GM12878 (cell line): ENCODE results near the gene DYTN. TPM values are rescaled to one million over a fixed set of nuclear protein-coding genes. Genes with fewer than 3 reads are reported as not detected.

Experiments
- ATAC-seq: fragments of 200-7000 bp; cut with Tn5 transposase; 3 replicates; pipeline ENCODE4 v1.9.1; 2020; ENCODE audit warnings: mild to moderate bottlenecking, moderate library complexity
- BruUV-seq: library from RNA; stranded (reverse); fragments of 400-500 nt; replicated peaks from 2 replicates; lab custom pipeline; 2021; lab: Mats Ljungman, UMichigan
- CTCF ChIA-PET: fragments of 300-600 bp; sonication (Branson Sonifier 250); formaldehyde crosslinking; extraction: SDS; loops from one replicate; lab custom pipeline; 2021; ENCODE audit warnings: inconsistent platforms; lab: Yijun Ruan, JAX
- POLR2A ChIA-PET: fragments of 350-600 bp; formaldehyde crosslinking; extraction: SDS; loops from one replicate; lab custom pipeline; 2021; ENCODE audit warnings: inconsistent platforms; lab: Charles Lee
- RAD21 ChIA-PET: fragments of 300-600 bp; sonication (Branson Sonifier 250); formaldehyde crosslinking; loops from one replicate; lab custom pipeline; 2023; ENCODE audit warnings: antibody characterized with exemption; ENCODE audit not compliant: unreplicated experiment; lab: Charles Lee
- SMC1A ChIA-PET: fragments of 300-600 bp; sonication (Branson Sonifier 250); formaldehyde crosslinking; loops from one replicate; lab custom pipeline; 2023; ENCODE audit not compliant: unreplicated experiment, uncharacterized antibody; lab: Charles Lee
- DNase-seq: peaks from one replicate; pipeline ENCODE4 v3.0.0-alpha.2; 2011; ENCODE audit warnings: low read depth, low spot score
- FAIRE-seq: peaks from 3 replicates; lab custom pipeline; 2011; peaks lifted over from hg19 to GRCh38; lab: Jason Lieb, UNC
- H2AFZ ChIP-seq: 2 replicates; pipeline ENCODE4 v1.6.0; 2011; ENCODE audit warnings: low read depth, low read length, control low read depth; ENCODE audit not compliant: control insufficient read depth
- H3K27ac ChIP-seq: 2 replicates; pipeline ENCODE4 v1.5.1; 2011; ENCODE audit warnings: control low read depth; ENCODE audit not compliant: control insufficient read depth, insufficient read depth
- H3K27me3 ChIP-seq, 2 experiments: replicated peaks in 1 of 2; 2 replicates each; pipeline versions ENCODE4 v1.6.0 to v1.6.1; 2011; ENCODE audit warnings: low read length in 1 of 2; ENCODE audit not compliant: control insufficient read depth in 2 of 2, insufficient read depth in 2 of 2
- H3K36me3 ChIP-seq, 2 experiments: 2 replicates each; pipeline ENCODE4 v1.5.1; 2011; ENCODE audit warnings: low read length in 1 of 2; ENCODE audit not compliant: control insufficient read depth in 2 of 2, insufficient read depth in 2 of 2
- H3K4me1 ChIP-seq: 2 replicates; pipeline ENCODE4 v1.6.1; 2011; ENCODE audit warnings: mild to moderate bottlenecking, low read length, moderate library complexity, mixed read lengths; ENCODE audit not compliant: control insufficient read depth, insufficient read depth
- H3K4me2 ChIP-seq: 2 replicates; pipeline ENCODE4 v1.6.0; 2011; ENCODE audit warnings: control low read depth; ENCODE audit not compliant: control insufficient read depth, insufficient read depth
- H3K4me3 ChIP-seq: fragments of 200-600 bp; sonication (generic); 2 replicates; pipeline ENCODE4 v1.5.1; 2016
- H3K79me2 ChIP-seq: 2 replicates; pipeline ENCODE4 v1.6.0; 2011; ENCODE audit warnings: low read length; ENCODE audit not compliant: control insufficient read depth, insufficient read depth
- H3K9ac ChIP-seq: 2 replicates; pipeline ENCODE4 v1.8.0; 2011; ENCODE audit warnings: low read length, control low read depth, mixed read lengths; ENCODE audit not compliant: control insufficient read depth, insufficient read depth
- H3K9me3 ChIP-seq: replicated peaks from 3 replicates; pipeline ENCODE4 v1.5.1; 2011; ENCODE audit warnings: mild to moderate bottlenecking, low read length; ENCODE audit not compliant: control insufficient read depth, insufficient read depth
- H4K20me1 ChIP-seq: 2 replicates; pipeline ENCODE4 v1.6.0; 2011; ENCODE audit not compliant: control insufficient read depth, insufficient read depth
- BRCA1 ChIP-seq: IDR thresholded peaks from 2 replicates; pipeline ENCODE4 v1.6.1; 2011; ENCODE audit warnings: low read depth, low read length, improper control_type of control experiment
- CHD4 ChIP-seq: fragments of 200-600 bp; sonication (generic); IDR thresholded peaks from 2 replicates; pipeline ENCODE4 v1.6.1; 2016; ENCODE audit warnings: mild to moderate bottlenecking
- EP300 ChIP-seq, 2 experiments: fragments of 150-350 bp in 1 of 2; IDR thresholded peaks; 2 replicates each; pipeline ENCODE4 v1.6.1; 2011 to 2012; ENCODE audit warnings: low read depth in 2 of 2, low read length in 2 of 2, borderline replicate concordance in 1 of 2, improper control_type of control experiment in 1 of 2, inconsistent platforms in 1 of 2; ENCODE audit not compliant: control insufficient read depth in 1 of 2
- HDAC6 ChIP-seq: fragments of 200-600 bp; sonication (generic); IDR thresholded peaks from one replicate; pipeline ENCODE4 v1.8.0; 2017; ENCODE audit warnings: antibody characterized with exemption; ENCODE audit not compliant: unreplicated experiment
- HSF1 ChIP-seq: fragments of 150-350 bp; IDR thresholded peaks from 2 replicates; pipeline ENCODE4 v1.6.1; 2014; ENCODE audit warnings: mild to moderate bottlenecking, low read depth, low read length
- IRF4 ChIP-seq: IDR thresholded peaks from 2 replicates; pipeline ENCODE4 v1.6.1; 2011; ENCODE audit warnings: low read depth, low read length
- LARP7 ChIP-seq: fragments of 450-650 bp; IDR thresholded peaks from 2 replicates; pipeline ENCODE4 v1.6.1; 2017; ENCODE audit warnings: mild to moderate bottlenecking
- MAX ChIP-seq: IDR thresholded peaks from 2 replicates; pipeline ENCODE4 v1.6.1; 2012; ENCODE audit warnings: low read depth, low read length, improper control_type of control experiment
- NBN ChIP-seq: fragments of 450-650 bp; IDR thresholded peaks from 2 replicates; pipeline ENCODE4 v1.6.1; 2016
- NFYA ChIP-seq: IDR thresholded peaks from 2 replicates; pipeline ENCODE4 v1.6.1; 2011; ENCODE audit warnings: low read depth, mild to moderate bottlenecking, low read length, improper control_type of control experiment, borderline replicate concordance
- RAD51 ChIP-seq: fragments of 450-650 bp; IDR thresholded peaks from 2 replicates; pipeline ENCODE4 v1.6.1; 2016; ENCODE audit warnings: moderate library complexity, mild to moderate bottlenecking, inconsistent platforms
- TAF1 ChIP-seq: IDR thresholded peaks from 2 replicates; pipeline ENCODE4 v1.6.1; 2011; ENCODE audit warnings: mild to moderate bottlenecking, low read depth, low read length, borderline replicate concordance
- TBL1XR1 ChIP-seq: IDR thresholded peaks from 2 replicates; pipeline ENCODE4 v1.6.1; 2012; ENCODE audit warnings: low read depth, low read length, improper control_type of control experiment
- WRNIP1 ChIP-seq: IDR thresholded peaks from 2 replicates; pipeline ENCODE4 v1.6.1; 2011; ENCODE audit warnings: low read depth, low read length, improper control_type of control experiment, borderline replicate concordance
- WGBS: methylation state at CpG from one replicate; pipeline ENCODE4 v1.1.6; 2016; ENCODE audit warnings: low lambda C conversion rate; ENCODE audit not compliant: insufficient replicate concordance, insufficient coverage; ENCODE audit errors: missing lambda C conversion rate; 5-methylcytosine and 5-hydroxymethylcytosine counted together
- in situ Hi-C: fragments of 300-500 bp; cut with MboI; formaldehyde crosslinking; loops from 9 replicates; pipeline ENCODE4 v1.14.3; 2018; ENCODE audit warnings: mixed read lengths
- intact Hi-C: fragments of 100-400 bp; cut with micrococcal nuclease; formaldehyde crosslinking; loops from one replicate; pipeline ENCODE4 v1.14.2; 2022; ENCODE audit not compliant: unreplicated experiment
- polyA plus RNA-seq, 11 experiments: library from polyadenylated mRNA; depleted of rRNA in 4 of 11; unstranded in 6 of 11; stranded (reverse) in 5 of 11; fragments of >200 nt; fragmentation: Nextera tagmentation in 4 of 11; fragmentation: Illumina TruSeq in 1 of 11; extraction: Ambion mirVana in 4 of 11; extraction: Trizol in 1 of 11; gene quantifications; 1 replicate in 1 of 11; 2 replicates in 10 of 11; pipeline versions ENCODE4 v1.2.1 to v1.2.3, GENCODE V29; 2011 to 2016; ENCODE audit warnings: inconsistent platforms in 2 of 11, missing spikeins in 2 of 11, low read depth in 1 of 11
- total RNA-seq, 4 experiments: library from RNA; depleted of rRNA in 3 of 4; stranded (reverse); fragments of >200 nt in 3 of 4; fragmentation: Illumina TruSeq in 1 of 4; extraction: Trizol in 1 of 4; gene quantifications; 2 replicates each; pipeline versions ENCODE4 v1.2.1 to v1.2.3, GENCODE V29; 2013 to 2021
- TF ChIP-seq, protein P1 (sequence below): IDR thresholded peaks from 2 replicates; pipeline ENCODE4 v1.6.1; 2012; ENCODE audit warnings: low read depth, low read length, improper control_type of control experiment
- TF ChIP-seq, protein P2 (sequence below): fragments of 450-650 bp; IDR thresholded peaks from 2 replicates; pipeline ENCODE4 v1.6.1; 2017; ENCODE audit warnings: mild to moderate bottlenecking
- TF ChIP-seq, protein P3 (sequence below): fragments of 450-650 bp; IDR thresholded peaks from 2 replicates; pipeline ENCODE4 v1.6.1; 2017; ENCODE audit warnings: low read depth, mild to moderate bottlenecking, moderate library complexity
- TF ChIP-seq, protein P4 (sequence below): IDR thresholded peaks from 2 replicates; pipeline ENCODE4 v1.6.1; 2012; ENCODE audit warnings: low read depth, low read length, improper control_type of control experiment

Gene DYTN
- total and polyA plus RNA-seq, 10 of the 15 experiments (the other 5 are each of a cell fraction or from before 2014, with no cell fraction given), result 0.02 to 0.32 (median 0.09) TPM; not detected in 3

DNA sequence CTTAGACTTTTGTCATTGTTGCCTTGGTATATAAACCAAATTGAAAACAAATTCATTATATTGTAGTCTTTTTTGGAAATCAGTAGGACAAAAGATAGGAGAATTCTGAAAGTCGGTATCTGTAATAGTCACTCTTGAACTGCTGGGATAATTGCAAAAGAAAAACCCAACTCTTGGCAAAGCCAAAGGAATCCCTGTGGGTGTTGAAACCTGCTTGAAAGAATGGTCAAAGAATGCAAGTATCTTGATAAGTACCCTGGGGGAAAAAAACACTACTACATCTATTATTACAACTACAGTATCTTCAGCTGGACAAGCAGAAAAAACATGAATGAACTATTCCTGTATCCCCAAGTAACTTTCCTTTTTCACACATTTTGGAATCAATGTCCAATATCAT is 83.2 kb downstream of the DYTN start:
- ATAC-seq (no peak), FAIRE-seq (no peak), DNase-seq (no peak)
- no peak overlapping the region for H3K27ac ChIP-seq
- H3K4me1 ChIP-seq, result no peaks in the 10 kb centered on the region
- H3K9ac ChIP-seq, result no peak overlapping the region
- no peaks in the 10 kb centered on the region for H3K79me2 ChIP-seq
- no peaks in the 10 kb centered on the region for H3K36me3 ChIP-seq
- intact Hi-C loops, result no loop called here
- 35% methylated on average over 1 of the region's 1 CpG for WGBS
- no TSS peak for BruUV-seq
- SMC1A ChIA-PET, result no interaction called here
- H3K4me3 ChIP-seq, result no peak overlapping the region
- CTCF ChIA-PET, result interaction anchor here (0.6 kb wide), 1 partner anchor 1568 kb away, joined by 5 read pairs; no protein-coding TSS in a partner anchor
- POLR2A ChIA-PET, result no interaction called here
- H3K9me3 ChIP-seq, result no peaks in the 10 kb centered on the region
- H3K27me3 ChIP-seq, result no peaks in the 10 kb centered on the region
- TF ChIP-seq NBN (no peak), HSF1 (no peak), TAF1 (no peak), HDAC6 (no peak), BRCA1 (no peak), MAX (no peak), WRNIP1 (no peak), EP300 (IDR thresholded peaks at IDR 0.05; ENCODE audit: borderline replicate concordance in 1 of 2, control insufficient read depth in 1 of 2, low read depth in 2 of 2, low read length in 2 of 2) (no peak), LARP7 (no peak), TBL1XR1 (no peak), NFYA (no peak), CHD4 (no peak), IRF4 (no peak), RAD51 (no peak)
- TF ChIP-seq, protein P1, sequence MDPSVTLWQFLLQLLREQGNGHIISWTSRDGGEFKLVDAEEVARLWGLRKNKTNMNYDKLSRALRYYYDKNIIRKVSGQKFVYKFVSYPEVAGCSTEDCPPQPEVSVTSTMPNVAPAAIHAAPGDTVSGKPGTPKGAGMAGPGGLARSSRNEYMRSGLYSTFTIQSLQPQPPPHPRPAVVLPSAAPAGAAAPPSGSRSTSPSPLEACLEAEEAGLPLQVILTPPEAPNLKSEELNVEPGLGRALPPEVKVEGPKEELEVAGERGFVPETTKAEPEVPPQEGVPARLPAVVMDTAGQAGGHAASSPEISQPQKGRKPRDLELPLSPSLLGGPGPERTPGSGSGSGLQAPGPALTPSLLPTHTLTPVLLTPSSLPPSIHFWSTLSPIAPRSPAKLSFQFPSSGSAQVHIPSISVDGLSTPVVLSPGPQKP, result no peak
- TF ChIP-seq, protein P2, sequence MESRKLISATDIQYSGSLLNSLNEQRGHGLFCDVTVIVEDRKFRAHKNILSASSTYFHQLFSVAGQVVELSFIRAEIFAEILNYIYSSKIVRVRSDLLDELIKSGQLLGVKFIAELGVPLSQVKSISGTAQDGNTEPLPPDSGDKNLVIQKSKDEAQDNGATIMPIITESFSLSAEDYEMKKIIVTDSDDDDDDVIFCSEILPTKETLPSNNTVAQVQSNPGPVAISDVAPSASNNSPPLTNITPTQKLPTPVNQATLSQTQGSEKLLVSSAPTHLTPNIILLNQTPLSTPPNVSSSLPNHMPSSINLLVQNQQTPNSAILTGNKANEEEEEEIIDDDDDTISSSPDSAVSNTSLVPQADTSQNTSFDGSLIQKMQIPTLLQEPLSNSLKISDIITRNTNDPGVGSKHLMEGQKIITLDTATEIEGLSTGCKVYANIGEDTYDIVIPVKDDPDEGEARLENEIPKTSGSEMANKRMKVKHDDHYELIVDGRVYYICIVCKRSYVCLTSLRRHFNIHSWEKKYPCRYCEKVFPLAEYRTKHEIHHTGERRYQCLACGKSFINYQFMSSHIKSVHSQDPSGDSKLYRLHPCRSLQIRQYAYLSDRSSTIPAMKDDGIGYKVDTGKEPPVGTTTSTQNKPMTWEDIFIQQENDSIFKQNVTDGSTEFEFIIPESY, result no peak
- TF ChIP-seq, protein P3, sequence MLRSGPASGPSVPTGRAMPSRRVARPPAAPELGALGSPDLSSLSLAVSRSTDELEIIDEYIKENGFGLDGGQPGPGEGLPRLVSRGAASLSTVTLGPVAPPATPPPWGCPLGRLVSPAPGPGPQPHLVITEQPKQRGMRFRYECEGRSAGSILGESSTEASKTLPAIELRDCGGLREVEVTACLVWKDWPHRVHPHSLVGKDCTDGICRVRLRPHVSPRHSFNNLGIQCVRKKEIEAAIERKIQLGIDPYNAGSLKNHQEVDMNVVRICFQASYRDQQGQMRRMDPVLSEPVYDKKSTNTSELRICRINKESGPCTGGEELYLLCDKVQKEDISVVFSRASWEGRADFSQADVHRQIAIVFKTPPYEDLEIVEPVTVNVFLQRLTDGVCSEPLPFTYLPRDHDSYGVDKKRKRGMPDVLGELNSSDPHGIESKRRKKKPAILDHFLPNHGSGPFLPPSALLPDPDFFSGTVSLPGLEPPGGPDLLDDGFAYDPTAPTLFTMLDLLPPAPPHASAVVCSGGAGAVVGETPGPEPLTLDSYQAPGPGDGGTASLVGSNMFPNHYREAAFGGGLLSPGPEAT, result no peak
- TF ChIP-seq, protein P4, sequence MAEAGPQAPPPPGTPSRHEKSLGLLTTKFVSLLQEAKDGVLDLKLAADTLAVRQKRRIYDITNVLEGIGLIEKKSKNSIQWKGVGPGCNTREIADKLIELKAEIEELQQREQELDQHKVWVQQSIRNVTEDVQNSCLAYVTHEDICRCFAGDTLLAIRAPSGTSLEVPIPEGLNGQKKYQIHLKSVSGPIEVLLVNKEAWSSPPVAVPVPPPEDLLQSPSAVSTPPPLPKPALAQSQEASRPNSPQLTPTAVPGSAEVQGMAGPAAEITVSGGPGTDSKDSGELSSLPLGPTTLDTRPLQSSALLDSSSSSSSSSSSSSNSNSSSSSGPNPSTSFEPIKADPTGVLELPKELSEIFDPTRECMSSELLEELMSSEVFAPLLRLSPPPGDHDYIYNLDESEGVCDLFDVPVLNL, result no peak
- no peak overlapping the region for H3K4me2 ChIP-seq
- in situ Hi-C loops, result no loop called here
- H2AFZ ChIP-seq, result no peak overlapping the region
- RAD21 ChIA-PET, result no interaction called here
- H4K20me1 ChIP-seq, result no peaks in the 10 kb centered on the region
